H1 (cell line): ENCODE data around the gene SLC4A11. TPM values are rescaled to one million over a fixed set of nuclear protein-coding genes. Genes with fewer than 3 reads are reported as not detected.

ENCODE experiments used
- CTCF ChIA-PET: fragments of 300-600 bp; sonication (Branson Sonifier 250); formaldehyde crosslinking; loops from one replicate; lab custom pipeline; 2021; ENCODE audit not compliant: partially characterized antibody; lab: Charles Lee
- POLR2A ChIA-PET: fragments of 300-600 bp; sonication (Branson Sonifier 250); formaldehyde crosslinking; loops from one replicate; lab custom pipeline; 2021; ENCODE audit warnings: inconsistent platforms; ENCODE audit not compliant: partially characterized antibody; lab: Charles Lee
- DNase-seq, 2 experiments: peaks; one replicate each; pipeline versions ENCODE4 v3.0.0 to v3.0.0-alpha.2; 2010 to 2022; ENCODE audit warnings: low spot score in 2 of 2, low read depth in 1 of 2, mixed read lengths in 1 of 2
- FAIRE-seq: peaks from 2 replicates; lab custom pipeline; 2011; peaks lifted over from hg19 to GRCh38; lab: Jason Lieb, UNC
- H2AFZ ChIP-seq: 2 replicates; pipeline ENCODE4 v1.8.1; 2012; ENCODE audit warnings: low read length, inconsistent platforms
- H2AK5ac ChIP-seq: 2 replicates; pipeline ENCODE4 v1.6.1; 2013; ENCODE audit warnings: low read depth, low read length
- H2BK120ac ChIP-seq: replicated peaks from 2 replicates; pipeline ENCODE3; 2013; ENCODE audit warnings: low read depth, low read length, inconsistent platforms
- H2BK12ac ChIP-seq: 2 replicates; pipeline ENCODE4 v1.6.1; 2013; ENCODE audit warnings: low read depth, low read length
- H2BK15ac ChIP-seq: 2 replicates; pipeline ENCODE4 v1.6.1; 2013; ENCODE audit warnings: low read length
- H2BK20ac ChIP-seq: 2 replicates; pipeline ENCODE4 v1.6.1; 2013; ENCODE audit warnings: low read length
- H2BK5ac ChIP-seq: 2 replicates; pipeline ENCODE4 v1.6.1; 2013; ENCODE audit warnings: low read depth, low read length
- H3K14ac ChIP-seq: 2 replicates; pipeline ENCODE4 v1.6.1; 2013; ENCODE audit warnings: inconsistent platforms; ENCODE audit not compliant: insufficient read length
- H3K18ac ChIP-seq: 2 replicates; pipeline ENCODE4 v1.6.1; 2013; ENCODE audit warnings: low read length; ENCODE audit errors: extremely low read depth
- H3K23ac ChIP-seq: 2 replicates; pipeline ENCODE4 v1.6.1; 2013; ENCODE audit warnings: inconsistent platforms; ENCODE audit not compliant: insufficient read length
- H3K23me2 ChIP-seq: 2 replicates; pipeline ENCODE4 v1.6.1; 2013; ENCODE audit warnings: low read depth, low read length
- H3K27ac ChIP-seq: 2 replicates; pipeline ENCODE4 v1.6.1; 2011; ENCODE audit warnings: low read depth, low read length, inconsistent platforms
- H3K27me3 ChIP-seq, 4 experiments: replicated peaks in 1 of 4; 1 replicate in 1 of 4; 2 replicates in 3 of 4; pipeline versions ENCODE4 v1.6.1 to v1.8.1; 2011 to 2013; ENCODE audit warnings: low read length in 3 of 4, mild to moderate bottlenecking in 3 of 4, inconsistent platforms in 2 of 4, mixed read lengths in 2 of 4, moderate library complexity in 1 of 4; ENCODE audit not compliant: control insufficient read depth in 3 of 4, insufficient read depth in 3 of 4; ENCODE audit errors: extremely low read depth in 1 of 4
- H3K36me3 ChIP-seq, 4 experiments: 2 replicates each; pipeline versions ENCODE4 v1.6.1 to v1.8.1; 2011 to 2013; ENCODE audit warnings: mild to moderate bottlenecking in 4 of 4, low read length in 3 of 4, moderate library complexity in 2 of 4, control low read depth in 1 of 4, inconsistent platforms in 1 of 4; ENCODE audit not compliant: insufficient read depth in 4 of 4, control insufficient read depth in 2 of 4
- H3K4ac ChIP-seq: replicated peaks from 2 replicates; pipeline ENCODE3; 2013; ENCODE audit warnings: low read length, low read depth, mixed read lengths, inconsistent platforms; ENCODE audit not compliant: insufficient read length
- H3K4me1 ChIP-seq, 4 experiments: replicated peaks in 1 of 4; 1 replicate in 1 of 4; 2 replicates in 3 of 4; pipeline versions ENCODE4 v1.6.1 to v1.8.1; 2011 to 2013; ENCODE audit warnings: low read length in 3 of 4, inconsistent platforms in 2 of 4, mixed read lengths in 1 of 4; ENCODE audit not compliant: insufficient read depth in 4 of 4, control insufficient read depth in 3 of 4
- H3K4me2 ChIP-seq, 2 experiments: 2 replicates each; pipeline versions ENCODE4 v1.6.1 to v1.8.1; 2011 to 2013; ENCODE audit warnings: low read depth in 2 of 2, low read length in 2 of 2, control low read depth in 1 of 2, inconsistent platforms in 1 of 2, mild to moderate bottlenecking in 1 of 2; ENCODE audit not compliant: insufficient read depth in 1 of 2
- H3K4me3 ChIP-seq, 4 experiments: fragments of 200-600, 300-600 bp in 1 of 4; sonication (generic), shearing (Covaris generic), sonication (Bioruptor Twin) in 1 of 4; 2 replicates each; pipeline versions ENCODE4 v1.5.1 to v1.8.1; 2011 to 2016; ENCODE audit warnings: low read length in 4 of 4, low read depth in 3 of 4, control low read depth in 2 of 4, inconsistent platforms in 2 of 4, mild to moderate bottlenecking in 2 of 4, mixed read lengths in 1 of 4, moderate library complexity in 1 of 4; ENCODE audit not compliant: insufficient read depth in 2 of 4; ENCODE audit errors: extremely low read depth in 1 of 4
- H3K56ac ChIP-seq: replicated peaks from 2 replicates; pipeline ENCODE3; 2013; ENCODE audit warnings: low read depth, mild to moderate bottlenecking, mixed read lengths, low read length, inconsistent platforms; ENCODE audit not compliant: insufficient read length
- H3K79me1 ChIP-seq: 2 replicates; pipeline ENCODE4 v1.6.1; 2013; ENCODE audit warnings: low read depth, low read length, control low read depth
- H3K79me2 ChIP-seq, 2 experiments: 2 replicates each; pipeline versions ENCODE4 v1.6.1 to v1.8.1; 2012 to 2013; ENCODE audit warnings: low read length in 2 of 2, mild to moderate bottlenecking in 2 of 2, inconsistent platforms in 1 of 2; ENCODE audit not compliant: insufficient read depth in 2 of 2, control insufficient read depth in 1 of 2
- H3K9ac ChIP-seq, 4 experiments: replicated peaks in 1 of 4; 1 replicate in 1 of 4; 2 replicates in 3 of 4; pipeline versions ENCODE4 v1.6.1 to v1.8.1; 2011 to 2013; ENCODE audit warnings: low read depth in 3 of 4, low read length in 3 of 4, control low read depth in 2 of 4, mild to moderate bottlenecking in 2 of 4, moderate library complexity in 2 of 4, inconsistent platforms in 1 of 4; ENCODE audit errors: extremely low read depth in 1 of 4
- H3K9me3 ChIP-seq, 2 experiments: 2 replicates each; pipeline versions ENCODE4 v1.6.1 to v1.8.1; 2012 to 2013; ENCODE audit warnings: mild to moderate bottlenecking in 2 of 2, moderate library complexity in 2 of 2, control low read depth in 1 of 2, inconsistent platforms in 1 of 2, low read depth in 1 of 2, low read length in 1 of 2, mixed read lengths in 1 of 2; ENCODE audit not compliant: insufficient read depth in 2 of 2
- H4K20me1 ChIP-seq, 2 experiments: replicated peaks in 1 of 2; 2 replicates each; pipeline versions ENCODE3 to v1.8.1; 2011 to 2013; ENCODE audit warnings: inconsistent platforms in 2 of 2, low read length in 2 of 2, mild to moderate bottlenecking in 1 of 2; ENCODE audit not compliant: insufficient read depth in 2 of 2, control insufficient read depth in 1 of 2
- H4K5ac ChIP-seq: 2 replicates; pipeline ENCODE4 v1.6.1; 2013; ENCODE audit warnings: low read length, low read depth, mixed read lengths, inconsistent platforms; ENCODE audit not compliant: insufficient read length
- H4K8ac ChIP-seq: 2 replicates; pipeline ENCODE4 v1.8.0; 2013; ENCODE audit warnings: mild to moderate bottlenecking, moderate library complexity, low read length, inconsistent platforms; ENCODE audit not compliant: insufficient read depth; ENCODE audit errors: extremely low read depth
- H4K91ac ChIP-seq: replicated peaks from 2 replicates; pipeline ENCODE3; 2013; ENCODE audit warnings: low read length, mixed read lengths, inconsistent platforms; ENCODE audit not compliant: insufficient read length
- CHD1 ChIP-seq: IDR thresholded peaks from 2 replicates; pipeline ENCODE4 v1.6.1; 2012; ENCODE audit warnings: low read depth, low read length, improper control_type of control experiment
- E2F6 ChIP-seq: IDR thresholded peaks from 2 replicates; pipeline ENCODE4 v1.6.1; 2012; ENCODE audit warnings: inconsistent platforms
- KDM1A ChIP-seq: fragments of 200-600, 300-600 bp; sonication (generic); IDR thresholded peaks from 2 replicates; pipeline ENCODE4 v1.7.1; 2016; ENCODE audit warnings: mild to moderate bottlenecking, low read length, borderline replicate concordance
- POLR2A ChIP-seq, 2 experiments: IDR thresholded peaks; 1 replicate in 1 of 2; 2 replicates in 1 of 2; pipeline ENCODE4 v1.6.1; 2011; ENCODE audit warnings: low read depth in 2 of 2, low read length in 2 of 2, mild to moderate bottlenecking in 2 of 2; ENCODE audit errors: control extremely low read depth in 1 of 2
- RAD21 ChIP-seq, 2 experiments: IDR thresholded peaks in 1 of 2; conservative IDR thresholded peaks in 1 of 2; 2 replicates each; pipeline ENCODE4 v1.6.1; 2011; ENCODE audit warnings: low read depth in 2 of 2, low read length in 2 of 2, improper control_type of control experiment in 1 of 2, inconsistent platforms in 1 of 2, mild to moderate bottlenecking in 1 of 2, moderate library complexity in 1 of 2
- RNF2 ChIP-seq: fragments of 200-900, 300-1000 bp; sonication (generic); IDR thresholded peaks from 2 replicates; pipeline ENCODE4 v1.7.1; 2016; ENCODE audit warnings: borderline replicate concordance, low read depth, mild to moderate bottlenecking, antibody characterized with exemption, low read length; ENCODE audit not compliant: poor library complexity, severe bottlenecking; ENCODE audit errors: missing control alignments
- SIRT6 ChIP-seq: IDR thresholded peaks from one replicate; pipeline ENCODE4 v1.7.1; 2012; ENCODE audit warnings: low read length, inconsistent platforms
- SP1 ChIP-seq: IDR thresholded peaks from 2 replicates; pipeline ENCODE4 v1.6.1; 2011; ENCODE audit warnings: low read depth, low read length
- TAF7 ChIP-seq: optimal IDR thresholded peaks from 2 replicates; pipeline ENCODE3; 2011; ENCODE audit warnings: low read depth, mild to moderate bottlenecking, inconsistent platforms, low read length, moderate library complexity, borderline replicate concordance
- TEAD4 ChIP-seq: IDR thresholded peaks from 2 replicates; pipeline ENCODE4 v1.6.1; 2012; ENCODE audit warnings: low read depth, low read length, inconsistent platforms, mixed read lengths
- WGBS, 2 experiments: shearing (Covaris generic) in 1 of 2; methylation state at CpG; one replicate each; pipeline versions ENCODE4 v1.1.6 to v1.1.7; 2013 to 2015; ENCODE audit warnings: low lambda C conversion rate in 2 of 2, mixed read lengths in 2 of 2, inconsistent platforms in 1 of 2, low coverage in 1 of 2, missing lambda C conversion rate in 1 of 2; ENCODE audit not compliant: insufficient replicate concordance in 2 of 2, insufficient coverage in 1 of 2, insufficient read length in 1 of 2; ENCODE audit errors: extremely low coverage in 1 of 2, missing lambda C conversion rate in 1 of 2; 5-methylcytosine and 5-hydroxymethylcytosine counted together
- polyA plus RNA-seq, 7 experiments: library from polyadenylated mRNA; depleted of rRNA in 3 of 7; stranded (reverse) in 5 of 7; unstranded in 2 of 7; fragments of >200 nt in 5 of 7; fragments of 200-250 nt in 2 of 7; gene quantifications; 1 replicate in 5 of 7; 2 replicates in 1 of 7; 4 replicates in 1 of 7; pipeline versions ENCODE4 v1.2.1 to v1.2.3, GENCODE V29; 2011 to 2013; ENCODE audit warnings: missing spikeins in 2 of 7, mixed read lengths in 2 of 7
- total RNA-seq: library from RNA; stranded (reverse); fragmentation: NEBNext Ultra II Directional; extraction: Animal tissue kit (Norgen Biotek cat#: 25700); gene quantifications from 2 replicates; pipeline ENCODE4 v1.2.1, GENCODE V29; 2021
- TF ChIP-seq, protein P1 (sequence below): IDR thresholded peaks from 2 replicates; pipeline ENCODE4 v1.6.1; 2012; ENCODE audit warnings: low read length, inconsistent platforms

SLC4A11 gene
- total and polyA plus RNA-seq, 2 of the 8 experiments (the other 6 are each of a cell fraction or from before 2014, with no cell fraction given) = 11.9 to 32.3 TPM

- WGBS, 2 experiments = 86% methylated on average over 10 of the region's 10 CpGs; no CpG with 5 or more reads in 1 of the 2 experiments
- Histone ChIP-seq H2BK12ac (no peak overlapping the region), H4K8ac (no peak overlapping the region), H4K20me1 (peaks cover 6 to 17% of the 10 kb centered on the region in 2 experiments), H2BK5ac (no peak overlapping the region), H3K14ac (no peak overlapping the region), H3K27ac (no peak overlapping the region), H2BK20ac (no peak overlapping the region), H3K79me2 (no peaks in the 10 kb centered on the region), H3K56ac (no peak overlapping the region), H2AK5ac (no peak overlapping the region), H3K4me1 (no peaks in the 10 kb centered on the region), H3K9ac (no peak overlapping the region), H2AFZ (no peak overlapping the region), H3K23me2 (no peaks in the 10 kb centered on the region), H4K91ac (no peak overlapping the region), H3K9me3 (no peaks in the 10 kb centered on the region), H4K5ac (no peak overlapping the region), H2BK15ac (no peak overlapping the region), H3K23ac (no peak overlapping the region), H3K36me3 (peaks cover 26 to 67% (median 49%) of the 10 kb centered on the region in 4 experiments), H3K18ac (no peak overlapping the region), H3K27me3 (no peaks in the 10 kb centered on the region), H3K4ac (no peak overlapping the region), H3K4me3 (no peak overlapping the region), H3K79me1 (no peaks in the 10 kb centered on the region), H2BK120ac (no peak overlapping the region), H3K4me2 (no peak overlapping the region)
- ChIA-PET CTCF (no interaction called here), POLR2A (no interaction called here)
- FAIRE-seq (no peak), DNase-seq (no peak)
- TF ChIP-seq E2F6 = no peak
- no peak for TF ChIP-seq TEAD4
- no peak for TF ChIP-seq SP1
- no peak for TF ChIP-seq POLR2A (IDR thresholded peaks at IDR 0.05; ENCODE audit: control extremely low read depth in 1 of 2, low read depth in 2 of 2, low read length in 2 of 2)
- TF ChIP-seq TAF7 = no peak
- TF ChIP-seq CHD1 = no peak
- no peak for TF ChIP-seq SIRT6
- TF ChIP-seq RAD21 (IDR thresholded peaks at IDR 0.05 in 1 of 2, conservative IDR thresholded peaks at IDR 0.05 in 1 of 2; ENCODE audit: low read depth in 2 of 2, low read length in 2 of 2) = no peak
- TF ChIP-seq, protein P1, sequence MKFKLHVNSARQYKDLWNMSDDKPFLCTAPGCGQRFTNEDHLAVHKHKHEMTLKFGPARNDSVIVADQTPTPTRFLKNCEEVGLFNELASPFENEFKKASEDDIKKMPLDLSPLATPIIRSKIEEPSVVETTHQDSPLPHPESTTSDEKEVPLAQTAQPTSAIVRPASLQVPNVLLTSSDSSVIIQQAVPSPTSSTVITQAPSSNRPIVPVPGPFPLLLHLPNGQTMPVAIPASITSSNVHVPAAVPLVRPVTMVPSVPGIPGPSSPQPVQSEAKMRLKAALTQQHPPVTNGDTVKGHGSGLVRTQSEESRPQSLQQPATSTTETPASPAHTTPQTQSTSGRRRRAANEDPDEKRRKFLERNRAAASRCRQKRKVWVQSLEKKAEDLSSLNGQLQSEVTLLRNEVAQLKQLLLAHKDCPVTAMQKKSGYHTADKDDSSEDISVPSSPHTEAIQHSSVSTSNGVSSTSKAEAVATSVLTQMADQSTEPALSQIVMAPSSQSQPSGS = no peak
- TF ChIP-seq RNF2 = no peak
- no peak for TF ChIP-seq KDM1A
Observed at GRCh38 chr20:3194617-3195280, 44.2 kb downstream of the SLC4A11 start.
